Mammary epithelial cell (primary cell): ENCODE measurements around the gene INPP5D.

ENCODE experiments used
- CTCF ChIP-seq, 2 donors: IDR thresholded peaks in 1 of 2; conservative IDR thresholded peaks in 1 of 2; 2 replicates each; pipeline ENCODE4 v1.5.1; 2011 to 2012; ENCODE audit warnings: inconsistent platforms in 2 of 2, low read length in 2 of 2, mild to moderate bottlenecking in 2 of 2, control low read depth in 1 of 2, low read depth in 1 of 2; ENCODE audit not compliant: insufficient read depth in 1 of 2; ENCODE audit errors: extremely low read depth in 1 of 2
- EZH2 ChIP-seq: IDR thresholded peaks from 2 replicates; pipeline ENCODE4 v1.6.1; 2012; ENCODE audit warnings: low read length, inconsistent platforms, borderline replicate concordance

GRCh38 chr2:233202531-233202944 lies 142.4 kb downstream of the INPP5D start:
- TF ChIP-seq CTCF (conservative IDR thresholded peaks at IDR 0.05 in 1 of 2, IDR thresholded peaks at IDR 0.05 in 1 of 2; ENCODE audit: extremely low read depth in 1 of 2, insufficient read depth in 1 of 2, low read depth in 1 of 2, low read length in 2 of 2) (no peak), EZH2 (no peak)
